HG03060 (cell line): ENCODE measurements around the gene BDH1.

Experiments used
- ATAC-seq: cut with Tn5 transposase; IDR thresholded peaks from one replicate; pipeline ENCODE4 v1.9.1; 2021; ENCODE audit warnings: low read depth, moderate number of reproducible peaks; ENCODE audit not compliant: unreplicated experiment

BDH1 gene

GRCh38 chr3:197465197-197465995 is 90.4 kb downstream of the BDH1 start:
- ATAC-seq = no peak

- no peak for ATAC-seq
Observed at GRCh38 chr3:197464794-197465193, 91.0 kb downstream of the BDH1 start.

- no peak for ATAC-seq
Observed at GRCh38 chr3:197463279-197463678, 92.5 kb downstream of the BDH1 start.

GRCh38 chr3:197462808-197463207 is 93.0 kb downstream of the BDH1 start:
- no peak for ATAC-seq

GRCh38 chr3:197460639-197461038 is 95.1 kb downstream of the BDH1 start:
- no peak for ATAC-seq

- no peak for ATAC-seq
Observed at GRCh38 chr3:197460002-197460401, 95.8 kb downstream of the BDH1 start.
